Renal cortex interstitium (tissue), 11 donors: Measurements from ENCODE around the gene CALCOCO2. TPM values are rescaled to one million over a fixed set of nuclear protein-coding genes. Genes with fewer than 3 reads are reported as not detected.
A peak's percentile ranks its signal among the peaks of the same experiment; 100 is the strongest.
"Not testable (repeated sequence)": the region's sequence is repeated elsewhere in the genome, so short reads cannot be mapped to it uniquely, and the experiment has no call there.

Source experiments
- DNase-seq, 11 donors: peaks; one replicate each; pipeline ENCODE4 v3.0.0-alpha.2; 2013; ENCODE audit warnings: low read depth in 9 of 11, low spot score in 4 of 11; ENCODE audit errors: extremely low read depth in 1 of 11
- polyA plus RNA-seq, 3 donors: library from polyadenylated mRNA; unstranded; fragments of 120-200 nt; gene quantifications; one replicate each; pipeline ENCODE4 v1.2.1, GENCODE V29; 2013; ENCODE audit not compliant: insufficient read length in 3 of 3

Gene CALCOCO2
- polyA plus RNA-seq, 3 donors, result 71.9 to 83.7 (median 81.1) TPM

GRCh38 chr17:48816438-48816773 is 14.4 kb upstream of the CALCOCO2 start:
- no peak for DNase-seq

- peak; percentile 49 to 89 (median 81) for DNase-seq
These were observed 13.9 kb upstream of the CALCOCO2 start, which contains the start of gene TTLL6 for GRCh38 chr17:48816774-48817590. TTLL6 (minus strand) TSS chr17:48817229; CDS start chr17:48817072, 157 bp downstream.

GRCh38 chr17:48818361-48818841 is 12.4 kb upstream of the CALCOCO2 start:
- no peak for DNase-seq

- DNase-seq, result no peak
These were observed 11.4 kb upstream of the CALCOCO2 start for GRCh38 chr17:48819466-48819865.

- DNase-seq, result not testable (repeated sequence)
These were observed 9.9 kb upstream of the CALCOCO2 start for GRCh38 chr17:48820936-48821335.

GRCh38 chr17:48825446-48826381 is 5.1 kb upstream of the CALCOCO2 start:
- DNase-seq, result no peak

- DNase-seq, result no peak
These were observed 681 bp downstream of the CALCOCO2 start for GRCh38 chr17:48831549-48831883.

GRCh38 chr17:48834973-48835372 is 4.1 kb downstream of the CALCOCO2 start:
- no peak for DNase-seq

GRCh38 chr17:48835971-48836370 is 5.1 kb downstream of the CALCOCO2 start:
- DNase-seq, result no peak

GRCh38 chr17:48837458-48837857 is 6.6 kb downstream of the CALCOCO2 start:
- DNase-seq, result not testable (repeated sequence)

GRCh38 chr17:48840441-48840840 is 9.6 kb downstream of the CALCOCO2 start:
- no peak for DNase-seq

- peak in 1 of 11 donors; percentile 25 for DNase-seq
These were observed 10.6 kb downstream of the CALCOCO2 start for GRCh38 chr17:48841395-48841831.

- no peak for DNase-seq
These were observed 11.9 kb downstream of the CALCOCO2 start for GRCh38 chr17:48842746-48843145.

- no peak for DNase-seq
These were observed 12.5 kb downstream of the CALCOCO2 start for GRCh38 chr17:48843187-48843900.

- DNase-seq, result no peak
These were observed 20.0 kb downstream of the CALCOCO2 start for GRCh38 chr17:48850792-48851323.

GRCh38 chr17:48854774-48855476 is 24.1 kb downstream of the CALCOCO2 start:
- DNase-seq, result no peak

GRCh38 chr17:48856122-48856821 is 25.4 kb downstream of the CALCOCO2 start:
- no peak for DNase-seq

- no peak for DNase-seq
These were observed 29.2 kb downstream of the CALCOCO2 start for GRCh38 chr17:48860034-48860433.
